Kidney (tissue), 14 donors: ENCODE data around the gene CDH6. TPM values are rescaled to one million over a fixed set of nuclear protein-coding genes. Genes with fewer than 3 reads are reported as not detected.

Experiments
- DNase-seq, 5 donors: peaks; one replicate each; pipeline ENCODE4 v3.0.0-alpha.2; 2013 to 2020
- FAIRE-seq: peaks from 2 replicates; lab custom pipeline; 2012; peaks lifted over from hg19 to GRCh38; lab: Jason Lieb, UNC
- H3K27ac ChIP-seq, 2 donors: one replicate each; pipeline ENCODE4 v1.7.0; 2013; ENCODE audit warnings: low read depth in 2 of 2, low read length in 2 of 2, inconsistent platforms in 1 of 2
- H3K27me3 ChIP-seq: one replicate; pipeline ENCODE4 v1.7.1; 2013; ENCODE audit warnings: low read length, inconsistent platforms; ENCODE audit not compliant: control insufficient read depth, insufficient read depth
- H3K36me3 ChIP-seq, 3 donors: one replicate each; pipeline versions ENCODE4 v1.7.0 to v1.7.1; 2013; ENCODE audit warnings: low read length in 3 of 3, control low read depth in 1 of 3, inconsistent platforms in 1 of 3; ENCODE audit not compliant: insufficient read depth in 3 of 3, control insufficient read depth in 2 of 3
- H3K4me1 ChIP-seq, 3 donors: one replicate each; pipeline versions ENCODE4 v1.7.0 to v1.7.1; 2013; ENCODE audit warnings: low read length in 3 of 3, inconsistent platforms in 1 of 3, low read depth in 1 of 3; ENCODE audit not compliant: control insufficient read depth in 2 of 3, insufficient read depth in 2 of 3
- H3K4me3 ChIP-seq, 3 donors: one replicate each; pipeline versions ENCODE4 v1.7.0 to v1.8.1; 2013; ENCODE audit warnings: low read length in 3 of 3, control low read depth in 1 of 3, inconsistent platforms in 1 of 3
- H3K9ac ChIP-seq, 3 donors: one replicate each; pipeline versions ENCODE4 v1.7.0 to v1.7.1; 2013; ENCODE audit warnings: low read length in 3 of 3, control low read depth in 1 of 3, inconsistent platforms in 1 of 3
- H3K9me3 ChIP-seq, 3 donors: one replicate each; pipeline versions ENCODE4 v1.7.0 to v1.7.1; 2013; ENCODE audit warnings: low read length in 3 of 3, control low read depth in 1 of 3, inconsistent platforms in 1 of 3; ENCODE audit not compliant: control insufficient read depth in 2 of 3, insufficient read depth in 1 of 3
- intact Hi-C: fragments of 100-400 bp; cut with DNase I; formaldehyde crosslinking; loops from one replicate; pipeline ENCODE4 v1.11.1; 2022
- polyA plus RNA-seq: library from polyadenylated mRNA; stranded (reverse); fragments of 350-450 nt; fragmentation: Illumina TruSeq; extraction: RNeasy Lipid Tissue Mini Kit (QIAGEN cat#74804); gene quantifications from one replicate; pipeline ENCODE4 v1.2.3, GENCODE V29; 2014; ENCODE audit warnings: low read depth, low replicate concordance; ENCODE audit not compliant: insufficient read depth
- total RNA-seq: library from RNA; stranded (reverse); fragmentation: NEBNext Ultra II Directional; extraction: Animal tissue kit (Norgen Biotek cat#: 25700); gene quantifications from one replicate; pipeline ENCODE4 v1.2.1, GENCODE V29; 2021
- TF ChIP-seq, protein P1 (sequence below): IDR thresholded peaks from 3 replicates; pipeline ENCODE4 v1.5.1; 2012; ENCODE audit warnings: mild to moderate bottlenecking, moderate library complexity, borderline replicate concordance; ENCODE audit not compliant: insufficient read depth; ENCODE audit errors: extremely low read depth
- donor health status: control.
- donor health status: control.
- donor health status: control.
- donor health status: control.
- donor health status: control.
- donor health status: DM: yes; HTN: yes; CAD: no.
- donor health status: Normal renal cell carcinoma (clear cell type).

CDH6 gene
- total and polyA plus RNA-seq, 2 donors from 2014 or later: 21.8 to 196 TPM

DNA sequence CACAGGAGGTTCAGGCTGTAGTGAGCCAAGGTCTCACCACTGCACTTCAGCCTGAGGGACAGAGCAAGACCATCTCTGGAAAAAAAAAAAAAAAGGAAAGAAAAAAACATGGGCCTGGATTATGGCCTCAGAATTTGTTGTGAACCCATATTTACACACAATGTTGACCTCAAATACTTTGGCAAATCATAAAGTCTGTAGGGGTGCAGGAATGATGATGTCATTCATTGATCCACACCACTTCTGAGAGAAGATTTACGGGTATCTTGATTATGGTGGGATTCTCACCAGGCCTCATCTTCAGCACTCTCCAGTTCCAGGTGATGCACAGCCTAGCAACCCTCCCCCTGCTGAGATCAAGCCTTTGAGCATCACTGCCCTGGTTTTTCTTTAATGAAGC, 156.9 kb downstream of the CDH6 start:
- Histone ChIP-seq H3K9ac (no peak overlapping the region), H3K4me3 (no peak overlapping the region), H3K27me3 (no peaks in the 10 kb centered on the region), H3K4me1 (no peaks in the 10 kb centered on the region), H3K27ac (no peak overlapping the region), H3K36me3 (no peaks in the 10 kb centered on the region), H3K9me3 (peaks cover 0 to 4% (median 0%) of the 10 kb centered on the region in 3 donors)
- TF ChIP-seq, protein P1, sequence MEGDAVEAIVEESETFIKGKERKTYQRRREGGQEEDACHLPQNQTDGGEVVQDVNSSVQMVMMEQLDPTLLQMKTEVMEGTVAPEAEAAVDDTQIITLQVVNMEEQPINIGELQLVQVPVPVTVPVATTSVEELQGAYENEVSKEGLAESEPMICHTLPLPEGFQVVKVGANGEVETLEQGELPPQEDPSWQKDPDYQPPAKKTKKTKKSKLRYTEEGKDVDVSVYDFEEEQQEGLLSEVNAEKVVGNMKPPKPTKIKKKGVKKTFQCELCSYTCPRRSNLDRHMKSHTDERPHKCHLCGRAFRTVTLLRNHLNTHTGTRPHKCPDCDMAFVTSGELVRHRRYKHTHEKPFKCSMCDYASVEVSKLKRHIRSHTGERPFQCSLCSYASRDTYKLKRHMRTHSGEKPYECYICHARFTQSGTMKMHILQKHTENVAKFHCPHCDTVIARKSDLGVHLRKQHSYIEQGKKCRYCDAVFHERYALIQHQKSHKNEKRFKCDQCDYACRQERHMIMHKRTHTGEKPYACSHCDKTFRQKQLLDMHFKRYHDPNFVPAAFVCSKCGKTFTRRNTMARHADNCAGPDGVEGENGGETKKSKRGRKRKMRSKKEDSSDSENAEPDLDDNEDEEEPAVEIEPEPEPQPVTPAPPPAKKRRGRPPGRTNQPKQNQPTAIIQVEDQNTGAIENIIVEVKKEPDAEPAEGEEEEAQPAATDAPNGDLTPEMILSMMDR: no peak
- DNase-seq (no peak), FAIRE-seq (no peak)
- intact Hi-C loops: no loop called here

DNA sequence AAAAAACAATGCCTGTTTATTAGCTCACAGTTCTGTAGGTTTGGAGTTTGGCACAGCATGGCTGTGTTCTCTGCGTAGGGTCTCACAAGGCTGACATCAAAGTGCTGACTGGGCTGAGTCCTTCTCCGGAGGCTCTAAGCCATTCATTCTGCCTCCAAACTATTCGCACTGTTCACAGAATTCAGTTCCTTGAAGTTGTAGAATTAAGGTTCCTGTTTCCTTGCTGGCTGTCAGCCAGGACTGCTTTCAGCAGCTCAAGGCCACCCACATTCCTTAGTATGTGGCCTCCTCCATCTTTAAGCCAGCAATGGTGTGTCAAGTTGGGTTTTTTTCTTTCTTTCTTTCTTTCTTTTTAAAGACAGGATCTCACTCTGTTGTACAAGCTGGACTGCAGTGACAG, 161.9 kb downstream of the CDH6 start:
- Histone ChIP-seq H3K9me3 (no peaks in the 10 kb centered on the region), H3K4me1 (no peaks in the 10 kb centered on the region), H3K9ac (no peak overlapping the region), H3K36me3 (no peaks in the 10 kb centered on the region), H3K27me3 (no peaks in the 10 kb centered on the region), H3K27ac (no peak overlapping the region), H3K4me3 (no peak overlapping the region)
- TF ChIP-seq, protein P1: no peak
- intact Hi-C loops: no loop called here
- DNase-seq (no peak), FAIRE-seq (no peak)

DNA sequence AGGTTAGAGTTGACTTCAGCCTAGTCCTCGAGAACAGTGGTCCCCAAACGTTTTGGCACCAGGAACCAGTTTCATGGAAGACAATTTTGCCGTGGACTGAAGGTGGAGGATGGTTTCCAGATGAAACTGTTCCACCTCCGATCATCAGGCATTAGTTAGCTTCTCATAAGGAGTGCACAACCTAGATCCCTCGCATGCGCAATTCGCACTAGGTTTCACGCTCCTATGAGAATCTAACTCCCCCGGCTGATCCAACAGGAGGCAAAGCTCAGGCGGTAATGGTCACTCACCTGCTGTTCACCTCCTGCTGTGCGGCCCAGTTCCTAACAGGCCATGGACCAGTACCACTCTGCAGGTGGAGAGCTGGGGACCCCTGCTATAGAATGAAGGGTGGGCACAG, 163.6 kb downstream of the CDH6 start:
- intact Hi-C loops: no loop called here
- DNase-seq (no peak), FAIRE-seq (no peak)
- Histone ChIP-seq H3K4me3 (no peak overlapping the region), H3K9ac (no peak overlapping the region), H3K4me1 (no peaks in the 10 kb centered on the region), H3K36me3 (no peaks in the 10 kb centered on the region), H3K27ac (no peak overlapping the region), H3K27me3 (no peaks in the 10 kb centered on the region), H3K9me3 (no peaks in the 10 kb centered on the region)
- TF ChIP-seq, protein P1: no peak

DNA sequence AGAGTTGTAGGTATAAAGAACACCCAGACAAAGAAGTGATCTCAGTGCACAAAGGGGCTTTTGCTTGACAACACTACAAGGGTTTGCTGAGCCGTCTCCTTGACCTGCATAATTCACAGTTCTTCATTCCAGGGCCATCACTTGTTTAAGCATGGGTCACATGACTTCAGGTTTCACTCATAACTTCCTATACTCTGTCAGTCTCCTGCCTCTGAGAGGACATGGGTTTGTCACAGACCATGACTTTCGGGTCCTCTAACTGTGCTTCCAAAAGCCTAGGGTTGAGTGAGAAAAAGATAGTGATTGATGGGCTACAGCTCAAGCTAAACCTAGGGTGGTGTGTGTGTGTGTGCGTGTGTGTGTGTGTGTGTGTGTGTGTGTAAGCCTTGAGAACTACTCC, 166.4 kb downstream of the CDH6 start:
- intact Hi-C loops: no loop called here
- TF ChIP-seq, protein P1: no peak
- Histone ChIP-seq H3K36me3 (no peaks in the 10 kb centered on the region), H3K4me1 (no peaks in the 10 kb centered on the region), H3K9ac (no peak overlapping the region), H3K27ac (no peak overlapping the region), H3K4me3 (no peak overlapping the region), H3K9me3 (no peaks in the 10 kb centered on the region), H3K27me3 (no peaks in the 10 kb centered on the region)
- FAIRE-seq (no peak), DNase-seq (no peak)
